Activated CD4-positive, alpha-beta T cell treated with anti-CD3 and anti-CD28 coated beads for 4 hours (primary cell): ENCODE results near the gene C20orf204.

Source experiments
- DNase-seq, 2 donors: peaks; one replicate each; pipeline ENCODE4 v3.0.0-alpha.2; 2020

The C20orf204 gene

GRCh38 chr20:64072498-64073063, 36.6 kb downstream of the C20orf204 start:
- DNase-seq = no peak

GRCh38 chr20:64073476-64074183, 37.6 kb downstream of the C20orf204 start:
- no peak for DNase-seq

- DNase-seq = no peak
Measured at GRCh38 chr20:64074184-64074789, 38.3 kb downstream of the C20orf204 start.

GRCh38 chr20:64074963-64075362, 39.0 kb downstream of the C20orf204 start:
- DNase-seq = no peak

GRCh38 chr20:64075556-64075955, 39.6 kb downstream of the C20orf204 start:
- no peak for DNase-seq

GRCh38 chr20:64076061-64076997, 40.3 kb downstream of the C20orf204 start:
- no peak for DNase-seq

GRCh38 chr20:64077094-64077493, 41.1 kb downstream of the C20orf204 start:
- DNase-seq = no peak

- no peak for DNase-seq
Measured at GRCh38 chr20:64077541-64077875, 41.5 kb downstream of the C20orf204 start.

- DNase-seq = peak in 1 of 2 donors; percentile 55
Measured at GRCh38 chr20:64077876-64078551, 42.0 kb downstream of the C20orf204 start.

- DNase-seq = no peak
Measured at GRCh38 chr20:64078934-64079272, 42.9 kb downstream of the C20orf204 start.

- DNase-seq = peak; percentile 67 to 70
Measured at GRCh38 chr20:64079273-64080012, 43.5 kb downstream of the C20orf204 start, which contains the start of gene RGS19. RGS19 (minus strand) TSS chr20:64079518; CDS start chr20:64076886, 2,632 bp downstream.

- DNase-seq = peak in 1 of 2 donors; percentile 37
Measured at GRCh38 chr20:64080013-64080812, 44.2 kb downstream of the C20orf204 start, which contains the start of gene OPRL1. OPRL1 (plus strand) TSS chr20:64080082; CDS start chr20:64092721, 12,639 bp downstream.

GRCh38 chr20:64080813-64081623, 45.0 kb downstream of the C20orf204 start:
- no peak for DNase-seq

GRCh38 chr20:64081624-64081964, 45.6 kb downstream of the C20orf204 start:
- DNase-seq = no peak

- DNase-seq = no peak
Measured at GRCh38 chr20:64082126-64082731, 46.2 kb downstream of the C20orf204 start.

GRCh38 chr20:64082820-64083377, 46.9 kb downstream of the C20orf204 start:
- DNase-seq = no peak

- DNase-seq = peak; percentile 55 to 64
Measured at GRCh38 chr20:64083378-64083803, 47.4 kb downstream of the C20orf204 start.

GRCh38 chr20:64083804-64084684, 48.1 kb downstream of the C20orf204 start, which contains the start of gene LKAAEAR1:
LKAAEAR1 (minus strand) TSS chr20:64084398; CDS start chr20:64084219, 179 bp downstream.
- no peak for DNase-seq
